Glutamatergic neuron (in vitro differentiated cells): ENCODE measurements around the gene AIP. TPM values are rescaled to one million over a fixed set of nuclear protein-coding genes. Genes with fewer than 3 reads are reported as not detected.

Source experiments
- DNase-seq: peaks from one replicate; pipeline ENCODE4 v3.0.0; 2022
- H3K27ac Mint-ChIP-seq: one replicate; pipeline ENCODE4 v1.8.0; 2020; ENCODE audit warnings: mild to moderate bottlenecking, mixed read lengths, inconsistent platforms; ENCODE audit not compliant: unreplicated experiment
- H3K27me3 Mint-ChIP-seq: one replicate; pipeline ENCODE4 v1.8.0; 2020; ENCODE audit warnings: mild to moderate bottlenecking, moderate library complexity, mixed read lengths, inconsistent platforms; ENCODE audit not compliant: unreplicated experiment
- H3K36me3 Mint-ChIP-seq: one replicate; pipeline ENCODE4 v1.8.0; 2020; ENCODE audit warnings: mild to moderate bottlenecking, mixed read lengths, inconsistent platforms; ENCODE audit not compliant: unreplicated experiment
- H3K4me1 Mint-ChIP-seq: one replicate; pipeline ENCODE4 v1.8.0; 2020; ENCODE audit warnings: mild to moderate bottlenecking, low read depth, mixed read lengths, inconsistent platforms; ENCODE audit not compliant: unreplicated experiment
- H3K4me3 Mint-ChIP-seq: one replicate; pipeline ENCODE4 v1.8.0; 2020; ENCODE audit warnings: mild to moderate bottlenecking, mixed read lengths, inconsistent platforms; ENCODE audit not compliant: unreplicated experiment
- H3K9me3 Mint-ChIP-seq: one replicate; pipeline ENCODE4 v1.8.0; 2020; ENCODE audit warnings: mild to moderate bottlenecking, moderate library complexity, mixed read lengths, inconsistent platforms; ENCODE audit not compliant: unreplicated experiment
- CTCF ChIP-seq: fragments of 200-600 bp; sonication (generic); IDR thresholded peaks from one replicate; pipeline ENCODE4 v1.5.0; 2021; ENCODE audit not compliant: partially characterized antibody, unreplicated experiment
- total RNA-seq: library from RNA; stranded (reverse); fragmentation: NEBNext Ultra II Directional; extraction: Animal tissue kit (Norgen Biotek cat#: 25700); gene quantifications from one replicate; pipeline ENCODE4 v1.2.1, GENCODE V29; 2021; ENCODE audit not compliant: unreplicated experiment

The AIP gene
- total RNA-seq, 1 donor from 2014 or later, result 43.0 TPM

- DNase-seq, result no peak
- Mint-ChIP-seq H3K9me3 (peaks cover 4% of the 10 kb centered on the region), H3K4me1 (peaks cover 3% of the 10 kb centered on the region), H3K27ac (no peak overlapping the region), H3K36me3 (no peaks in the 10 kb centered on the region), H3K27me3 (peaks cover 11% of the 10 kb centered on the region), H3K4me3 (no peak overlapping the region)
- TF ChIP-seq CTCF, result no peak
Observed at GRCh38 chr11:67523556-67524479, 41.0 kb downstream of the AIP start.

- H3K4me3 Mint-ChIP-seq, result no peak overlapping the region
- TF ChIP-seq CTCF, result no peak
Observed at GRCh38 chr11:67524480-67524808, 41.6 kb downstream of the AIP start.

GRCh38 chr11:67525275-67525976 is 42.6 kb downstream of the AIP start:
- H3K36me3 Mint-ChIP-seq, result peaks cover 4% of the 10 kb centered on the region
- no peak overlapping the region for H3K4me3 Mint-ChIP-seq
- peaks cover 7% of the 10 kb centered on the region for H3K9me3 Mint-ChIP-seq
- no peak for TF ChIP-seq CTCF
- no peak overlapping the region for H3K27ac Mint-ChIP-seq
- DNase-seq, result no peak
- peaks cover 3% of the 10 kb centered on the region for H3K4me1 Mint-ChIP-seq
- peaks cover 8% of the 10 kb centered on the region for H3K27me3 Mint-ChIP-seq

More at GRCh38 chr11:67524480-67524808, 41.6 kb downstream of the AIP start:
- Mint-ChIP-seq H3K4me1 (peaks cover 3% of the 10 kb centered on the region), H3K27me3 (peaks cover 8% of the 10 kb centered on the region), H3K9me3 (peaks cover 7% of the 10 kb centered on the region), H3K27ac (no peak overlapping the region), H3K36me3 (peaks cover 4% of the 10 kb centered on the region)
- no peak for DNase-seq

- H3K27ac Mint-ChIP-seq, result no peak overlapping the region
- DNase-seq, result no peak
- H3K36me3 Mint-ChIP-seq, result peaks cover 9% of the 10 kb centered on the region
- peaks cover 3% of the 10 kb centered on the region for H3K4me1 Mint-ChIP-seq
- peaks cover 7% of the 10 kb centered on the region for H3K9me3 Mint-ChIP-seq
- peaks cover 6% of the 10 kb centered on the region for H3K27me3 Mint-ChIP-seq
- no peak overlapping the region for H3K4me3 Mint-ChIP-seq
- TF ChIP-seq CTCF, result no peak
Observed at GRCh38 chr11:67528376-67528775, 45.5 kb downstream of the AIP start.

- peaks cover 16% of the 10 kb centered on the region for H3K36me3 Mint-ChIP-seq
- H3K27me3 Mint-ChIP-seq, result peaks cover 6% of the 10 kb centered on the region
- H3K4me3 Mint-ChIP-seq, result no peak overlapping the region
- H3K27ac Mint-ChIP-seq, result no peak overlapping the region
- H3K9me3 Mint-ChIP-seq, result peaks cover 3% of the 10 kb centered on the region
- TF ChIP-seq CTCF, result no peak
- DNase-seq, result no peak
- H3K4me1 Mint-ChIP-seq, result no peaks in the 10 kb centered on the region
Observed at GRCh38 chr11:67530282-67530592, 47.4 kb downstream of the AIP start.
